OCI-LY7 (cell line): ENCODE data around the gene CDC123. TPM values are rescaled to one million over a fixed set of nuclear protein-coding genes. Genes with fewer than 3 reads are reported as not detected.

Source experiments
- BruUV-seq: library from RNA; stranded (reverse); fragments of 400-500 nt; replicated peaks from 2 replicates; lab custom pipeline; 2021; lab: Mats Ljungman, UMichigan
- CTCF ChIA-PET: fragments of 300-600 bp; sonication (Branson Sonifier 250); formaldehyde crosslinking; loops from one replicate; lab custom pipeline; 2022; ENCODE audit warnings: antibody characterized with exemption; ENCODE audit not compliant: unreplicated experiment; lab: Charles Lee
- POLR2A ChIA-PET: fragments of 300-600 bp; sonication (Branson Sonifier 250); formaldehyde crosslinking; loops from one replicate; lab custom pipeline; 2022; ENCODE audit warnings: antibody characterized with exemption; lab: Charles Lee
- DNase-seq: peaks from one replicate; pipeline ENCODE4 v3.0.0-alpha.2; 2015; ENCODE audit warnings: low spot score
- H2AFZ ChIP-seq: fragments of 200-600 bp; sonication (generic), shearing (Covaris generic); 2 replicates; pipeline ENCODE4 v1.6.1; 2014; ENCODE audit warnings: mild to moderate bottlenecking, antibody characterized with exemption, low read length, moderate library complexity
- H3K27ac ChIP-seq: fragments of 200-600 bp; sonication (generic); 2 replicates; pipeline ENCODE4 v1.5.1; 2014; ENCODE audit warnings: mixed run types, low read depth, mild to moderate bottlenecking, moderate library complexity, low read length, inconsistent platforms; ENCODE audit not compliant: poor library complexity, severe bottlenecking
- H3K36me3 ChIP-seq: fragments of 200-600 bp; sonication (generic); 2 replicates; pipeline ENCODE4 v1.6.1; 2014; ENCODE audit warnings: mild to moderate bottlenecking, antibody characterized with exemption, low read length, moderate library complexity, mixed read lengths; ENCODE audit not compliant: insufficient read depth
- H3K4me1 ChIP-seq: fragments of 200-600 bp; sonication (generic); 2 replicates; pipeline ENCODE4 v1.5.1; 2014; ENCODE audit warnings: mild to moderate bottlenecking, low read length; ENCODE audit not compliant: insufficient read depth, poor library complexity, severe bottlenecking
- H3K4me2 ChIP-seq: fragments of 200-600 bp; sonication (generic); 2 replicates; pipeline ENCODE4 v1.6.1; 2014; ENCODE audit warnings: mild to moderate bottlenecking, low read length
- H3K4me3 ChIP-seq: fragments of 200-600 bp; sonication (generic); 2 replicates; pipeline ENCODE4 v1.5.1; 2014; ENCODE audit warnings: mild to moderate bottlenecking, low read depth, low read length; ENCODE audit not compliant: poor library complexity, severe bottlenecking
- H3K79me2 ChIP-seq: fragments of 200-600 bp; sonication (generic); 2 replicates; pipeline ENCODE4 v1.6.1; 2016; ENCODE audit warnings: low read depth, mild to moderate bottlenecking, low read length, moderate library complexity, mixed read lengths; ENCODE audit not compliant: insufficient read depth
- H3K9me2 ChIP-seq: fragments of 200-600 bp; sonication (generic); 2 replicates; pipeline ENCODE4 v1.6.1; 2016; ENCODE audit warnings: mild to moderate bottlenecking, low read length, mixed read lengths; ENCODE audit not compliant: insufficient read depth
- H3K9me3 ChIP-seq: fragments of 200-600 bp; sonication (generic); 2 replicates; pipeline ENCODE4 v1.6.1; 2014; ENCODE audit warnings: mild to moderate bottlenecking, mixed run types, low read length, mixed read lengths
- H4K20me1 ChIP-seq: fragments of 200-600 bp; sonication (generic); 2 replicates; pipeline ENCODE4 v1.6.1; 2014; ENCODE audit warnings: mild to moderate bottlenecking, antibody characterized with exemption, low read length, moderate library complexity, mixed read lengths; ENCODE audit not compliant: insufficient read depth
- EZH2phosphoT487 ChIP-seq: fragments of 200-600 bp; sonication (generic); IDR thresholded peaks from 2 replicates; pipeline ENCODE4 v1.6.1; 2018; ENCODE audit warnings: low read depth, borderline replicate concordance, mild to moderate bottlenecking, mixed run types, antibody characterized with exemption, low read length, moderate library complexity, mixed read lengths
- intact Hi-C: fragments of 100-400 bp; cut with micrococcal nuclease; formaldehyde crosslinking; loops from one replicate; pipeline ENCODE4 v1.10.0; 2022; ENCODE audit not compliant: unreplicated experiment
- total RNA-seq, 2 experiments: library from RNA; depleted of rRNA in 1 of 2; stranded (reverse); fragments of >200 nt in 1 of 2; shearing (Covaris generic) in 1 of 2; gene quantifications; 2 replicates each; pipeline ENCODE4 v1.2.3, GENCODE V29; 2014 to 2022
- TF ChIP-seq, protein P1 (sequence below): fragments of 200-600 bp; sonication (generic); conservative IDR thresholded peaks from 2 replicates; pipeline ENCODE4 v1.5.1; 2014; ENCODE audit warnings: mild to moderate bottlenecking, antibody characterized with exemption, low read length, moderate library complexity, mixed read lengths

The CDC123 gene
- total RNA-seq, 2 experiments from 2014 or later = 128 to 168 TPM

DNA sequence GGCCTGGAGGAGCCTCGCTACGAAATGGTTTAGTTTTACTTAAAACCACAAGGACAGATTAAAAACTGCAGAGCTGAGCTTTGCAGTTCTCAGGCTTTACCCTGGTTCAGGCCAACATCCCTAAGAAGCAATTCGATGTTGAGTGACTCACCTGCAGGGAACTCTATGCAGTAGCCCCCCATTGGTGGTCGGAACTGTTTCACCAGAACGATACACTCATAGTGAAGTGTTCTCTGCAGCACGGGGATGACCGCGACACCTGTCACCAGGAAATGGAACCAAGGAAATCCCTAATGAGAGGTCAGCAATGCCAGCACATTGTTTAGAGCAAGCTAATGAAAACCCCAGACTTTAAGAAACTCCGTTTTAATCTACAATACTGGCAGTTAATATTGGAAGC lies 18.3 kb upstream of the CDC123 start:
- no peaks in the 10 kb centered on the region for H3K9me2 ChIP-seq
- no peaks in the 10 kb centered on the region for H3K9me3 ChIP-seq
- no peak overlapping the region for H2AFZ ChIP-seq
- CTCF ChIA-PET = no interaction called here
- TF ChIP-seq EZH2phosphoT487 = no peak
- TF ChIP-seq, protein P1, sequence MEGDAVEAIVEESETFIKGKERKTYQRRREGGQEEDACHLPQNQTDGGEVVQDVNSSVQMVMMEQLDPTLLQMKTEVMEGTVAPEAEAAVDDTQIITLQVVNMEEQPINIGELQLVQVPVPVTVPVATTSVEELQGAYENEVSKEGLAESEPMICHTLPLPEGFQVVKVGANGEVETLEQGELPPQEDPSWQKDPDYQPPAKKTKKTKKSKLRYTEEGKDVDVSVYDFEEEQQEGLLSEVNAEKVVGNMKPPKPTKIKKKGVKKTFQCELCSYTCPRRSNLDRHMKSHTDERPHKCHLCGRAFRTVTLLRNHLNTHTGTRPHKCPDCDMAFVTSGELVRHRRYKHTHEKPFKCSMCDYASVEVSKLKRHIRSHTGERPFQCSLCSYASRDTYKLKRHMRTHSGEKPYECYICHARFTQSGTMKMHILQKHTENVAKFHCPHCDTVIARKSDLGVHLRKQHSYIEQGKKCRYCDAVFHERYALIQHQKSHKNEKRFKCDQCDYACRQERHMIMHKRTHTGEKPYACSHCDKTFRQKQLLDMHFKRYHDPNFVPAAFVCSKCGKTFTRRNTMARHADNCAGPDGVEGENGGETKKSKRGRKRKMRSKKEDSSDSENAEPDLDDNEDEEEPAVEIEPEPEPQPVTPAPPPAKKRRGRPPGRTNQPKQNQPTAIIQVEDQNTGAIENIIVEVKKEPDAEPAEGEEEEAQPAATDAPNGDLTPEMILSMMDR = no peak
- peaks cover 87% of the 10 kb centered on the region for H3K36me3 ChIP-seq
- BruUV-seq = no TSS peak
- no peak overlapping the region for H3K4me2 ChIP-seq
- intact Hi-C loops = no loop called here
- no peaks in the 10 kb centered on the region for H3K79me2 ChIP-seq
- no peak overlapping the region for H3K4me3 ChIP-seq
- DNase-seq = no peak
- POLR2A ChIA-PET = interaction anchor here (0.6 to 1.9 kb wide), 2 partner anchors 12 to 532 kb away, joined by 3 to 5 read pairs; no protein-coding TSS in a partner anchor
- peaks cover 6% of the 10 kb centered on the region for H3K4me1 ChIP-seq
- H4K20me1 ChIP-seq = no peaks in the 10 kb centered on the region
- H3K27ac ChIP-seq = no peak overlapping the region

DNA sequence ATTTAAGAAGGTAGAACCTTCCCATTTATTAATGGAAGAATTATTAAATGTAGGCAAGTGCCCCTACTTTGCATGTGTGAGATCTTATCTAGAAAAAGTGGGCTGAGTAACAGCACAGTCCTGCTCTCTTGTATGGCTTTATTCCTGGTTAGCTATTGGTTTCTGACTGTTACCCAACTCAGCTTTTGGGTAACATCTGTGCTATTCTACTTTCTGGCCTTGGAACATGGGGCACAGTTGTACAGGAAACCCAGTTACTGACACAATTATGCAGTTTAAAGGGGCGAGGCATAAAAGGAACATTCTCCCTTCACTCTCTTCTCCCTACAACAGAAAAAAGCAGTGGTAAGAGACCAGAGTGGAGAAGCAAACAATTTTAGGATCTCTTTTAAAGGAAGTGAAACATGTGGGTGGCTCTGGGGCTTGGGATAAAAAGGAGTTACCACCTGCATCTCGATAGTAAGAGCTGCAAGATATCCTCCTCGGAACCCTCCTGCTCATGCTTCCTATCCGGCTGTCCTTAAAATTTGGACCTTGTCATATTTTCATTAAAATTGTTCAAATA lies 16.3 kb upstream of the CDC123 start:
- intact Hi-C loops = no loop called here
- Histone ChIP-seq H3K4me1 (peaks cover 6% of the 10 kb centered on the region), H4K20me1 (no peaks in the 10 kb centered on the region), H3K36me3 (peaks cover 79% of the 10 kb centered on the region), H3K9me2 (no peaks in the 10 kb centered on the region), H3K27ac (no peak overlapping the region), H3K4me3 (no peak overlapping the region), H2AFZ (no peak overlapping the region), H3K79me2 (no peaks in the 10 kb centered on the region), H3K9me3 (no peaks in the 10 kb centered on the region), H3K4me2 (no peak overlapping the region)
- BruUV-seq = no TSS peak
- TF ChIP-seq, protein P1 = no peak
- no peak for TF ChIP-seq EZH2phosphoT487
- CTCF ChIA-PET = interaction anchor here (0.5 kb wide), 1 partner anchor 149 kb away, joined by 3 read pairs; no protein-coding TSS in a partner anchor
- POLR2A ChIA-PET = no interaction called here
- no peak for DNase-seq

DNA sequence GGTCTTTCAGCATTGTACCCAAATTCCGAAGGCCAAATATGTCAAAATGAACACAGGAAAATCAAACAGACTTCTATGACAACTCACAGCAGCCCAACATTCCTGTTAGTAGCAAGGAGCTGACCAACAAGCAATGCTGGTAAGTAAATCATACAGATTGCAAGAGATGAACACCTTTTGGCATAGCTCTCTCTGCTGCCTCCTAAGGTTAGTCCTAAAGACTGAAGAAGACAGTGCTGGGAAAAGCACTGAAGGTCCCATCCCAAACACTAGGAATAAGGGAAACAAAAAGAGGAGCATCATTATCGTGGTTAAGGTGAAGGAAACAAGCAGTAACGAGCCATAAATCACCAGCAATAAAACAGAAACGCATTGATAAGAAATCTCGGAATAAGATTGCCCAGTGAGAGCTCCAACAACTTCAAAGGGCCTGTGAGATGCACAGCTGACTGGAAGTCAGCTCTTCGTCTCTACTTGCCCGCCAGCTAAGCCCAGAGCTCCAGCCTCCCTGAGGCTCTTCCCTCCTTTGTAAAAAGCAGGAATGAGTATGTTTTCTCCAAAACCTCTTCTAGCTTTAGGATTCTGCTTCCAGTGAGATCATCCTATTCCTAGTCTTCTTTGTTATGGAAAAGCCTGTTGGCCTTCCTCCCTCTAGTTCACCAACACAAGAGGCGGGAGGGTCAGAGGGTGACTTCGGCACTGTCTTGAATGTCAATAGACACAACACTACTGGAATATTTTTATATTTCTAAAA lies 15.6 kb upstream of the CDC123 start:
- Histone ChIP-seq H2AFZ (no peak overlapping the region), H4K20me1 (no peaks in the 10 kb centered on the region), H3K4me2 (no peak overlapping the region), H3K27ac (no peak overlapping the region), H3K9me2 (no peaks in the 10 kb centered on the region), H3K9me3 (no peaks in the 10 kb centered on the region), H3K4me1 (peaks cover 6% of the 10 kb centered on the region), H3K4me3 (no peak overlapping the region), H3K79me2 (no peaks in the 10 kb centered on the region), H3K36me3 (peaks cover 82% of the 10 kb centered on the region)
- ChIA-PET CTCF (no interaction called here), POLR2A (no interaction called here)
- intact Hi-C loops = no loop called here
- BruUV-seq = no TSS peak
- no peak for DNase-seq
- no peak for TF ChIP-seq EZH2phosphoT487
- TF ChIP-seq, protein P1 = no peak
